ENCODE data around the gene PLD4.

The PLD4 gene

GRCh38 chr14:104965561-104966231, 41.0 kb downstream of the PLD4 start:
- Histone ChIP-seq H3K9ac (ENCODE audit: low read depth, low read length) (no peak overlapping the region), H3K27me3 (ENCODE audit: insufficient read depth, low read length) (peaks cover 36% of the 10 kb centered on the region), H3K9me3 (ENCODE audit: insufficient read depth, low read depth, low read length) (no peaks in the 10 kb centered on the region), H3K4me3 (ENCODE audit: low read length) (no peak overlapping the region), H3K4me1 (ENCODE audit: insufficient read depth, low read length) (peaks cover 10% of the 10 kb centered on the region; the same call in 1 of the 2 replicates), H3K36me3 (ENCODE audit: insufficient read depth, low read depth, low read length) (no peaks in the 10 kb centered on the region), H3K27ac (ENCODE audit: low read length) (no peak overlapping the region)

GRCh38 chr14:104966261-104966865, 41.7 kb downstream of the PLD4 start:
- peaks cover 36% of the 10 kb centered on the region for H3K27me3 ChIP-seq (ENCODE audit: insufficient read depth, low read length)
- H3K4me3 ChIP-seq (ENCODE audit: low read length): no peak overlapping the region
- H3K27ac ChIP-seq (ENCODE audit: low read length): no peak overlapping the region
- no peaks in the 10 kb centered on the region for H3K36me3 ChIP-seq (ENCODE audit: insufficient read depth, low read depth, low read length)
- H3K4me1 ChIP-seq (ENCODE audit: insufficient read depth, low read length): peaks cover 10% of the 10 kb centered on the region; the same call in 1 of the 2 replicates
- H3K9ac ChIP-seq (ENCODE audit: low read depth, low read length): no peak overlapping the region
- no peaks in the 10 kb centered on the region for H3K9me3 ChIP-seq (ENCODE audit: insufficient read depth, low read depth, low read length)

GRCh38 chr14:104966981-104967385, 42.3 kb downstream of the PLD4 start:
- H3K9me3 ChIP-seq (ENCODE audit: insufficient read depth, low read depth, low read length): no peaks in the 10 kb centered on the region
- no peaks in the 10 kb centered on the region for H3K36me3 ChIP-seq (ENCODE audit: insufficient read depth, low read depth, low read length)
- H3K4me1 ChIP-seq (ENCODE audit: insufficient read depth, low read length): peaks cover 10% of the 10 kb centered on the region; the same call in 1 of the 2 replicates
- peak overlapping the region; percentile 61; the same call in 1 of the 2 replicates for H3K4me3 ChIP-seq (ENCODE audit: low read length)
- no peak overlapping the region for H3K9ac ChIP-seq (ENCODE audit: low read depth, low read length)
- H3K27ac ChIP-seq (ENCODE audit: low read length): no peak overlapping the region
- H3K27me3 ChIP-seq (ENCODE audit: insufficient read depth, low read length): peaks cover 36% of the 10 kb centered on the region

GRCh38 chr14:104967386-104968152, 42.9 kb downstream of the PLD4 start:
- Histone ChIP-seq H3K27ac (ENCODE audit: low read length) (no peak overlapping the region), H3K36me3 (ENCODE audit: insufficient read depth, low read depth, low read length) (no peaks in the 10 kb centered on the region), H3K4me1 (ENCODE audit: insufficient read depth, low read length) (peaks cover 10% of the 10 kb centered on the region; the same call in 1 of the 2 replicates), H3K9me3 (ENCODE audit: insufficient read depth, low read depth, low read length) (no peaks in the 10 kb centered on the region), H3K4me3 (ENCODE audit: low read length) (peak overlapping the region; percentile 61), H3K9ac (ENCODE audit: low read depth, low read length) (no peak overlapping the region; the same call in 1 of the 2 replicates), H3K27me3 (ENCODE audit: insufficient read depth, low read length) (peaks cover 36% of the 10 kb centered on the region)

GRCh38 chr14:104968153-104968527, 43.5 kb downstream of the PLD4 start:
- Histone ChIP-seq H3K9me3 (ENCODE audit: insufficient read depth, low read depth, low read length) (no peaks in the 10 kb centered on the region), H3K27ac (ENCODE audit: low read length) (no peak overlapping the region), H3K27me3 (ENCODE audit: insufficient read depth, low read length) (peaks cover 36% of the 10 kb centered on the region), H3K4me1 (ENCODE audit: insufficient read depth, low read length) (peaks cover 10% of the 10 kb centered on the region; the same call in 1 of the 2 replicates), H3K36me3 (ENCODE audit: insufficient read depth, low read depth, low read length) (no peaks in the 10 kb centered on the region), H3K9ac (ENCODE audit: low read depth, low read length) (no peak overlapping the region; the same call in 1 of the 2 replicates), H3K4me3 (ENCODE audit: low read length) (peak overlapping the region; percentile 61; the same call in 1 of the 2 replicates)

DNA sequence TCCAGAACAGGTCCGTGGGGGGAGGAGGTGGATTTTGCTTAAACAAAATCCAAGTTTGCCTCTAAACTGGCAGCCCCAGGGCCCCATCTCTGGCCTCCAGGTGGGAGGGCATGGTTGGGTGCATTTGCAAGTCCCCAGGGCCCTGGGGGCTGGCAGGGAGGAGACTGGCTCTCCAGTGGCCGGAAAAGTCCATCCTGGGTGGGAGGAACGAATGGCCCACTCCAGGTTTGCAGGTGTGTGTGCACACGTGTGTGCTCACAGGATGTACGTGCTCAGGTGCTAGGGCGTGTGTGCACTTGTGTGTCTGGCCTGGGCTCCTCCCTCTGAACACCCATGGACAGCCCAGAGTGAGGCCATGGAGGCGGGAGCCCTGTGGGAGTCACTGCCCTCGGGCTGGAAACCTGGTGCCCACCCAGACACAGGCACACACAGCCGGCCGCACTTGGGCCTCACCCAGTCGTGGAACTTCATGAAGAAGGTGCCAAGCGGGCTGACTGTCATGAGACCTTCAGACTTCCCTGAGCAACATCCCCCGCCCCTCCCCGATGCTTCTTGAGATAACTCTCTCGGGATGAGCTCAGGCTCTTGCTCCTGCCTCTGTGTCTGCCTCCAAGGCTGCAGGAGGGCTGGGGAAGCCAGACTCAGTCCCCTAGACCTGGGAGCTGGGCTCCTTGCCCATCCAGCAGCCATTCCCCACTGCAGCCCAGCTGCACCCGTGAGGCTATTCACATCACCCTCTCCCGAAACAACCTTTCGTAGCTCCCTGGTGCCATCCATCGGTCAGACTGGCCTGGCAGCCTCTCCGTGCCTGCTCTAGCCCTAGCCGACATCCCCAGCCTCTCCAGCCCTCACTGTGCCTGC, 44.1 kb downstream of the PLD4 start:
- H3K4me1 ChIP-seq (ENCODE audit: insufficient read depth, low read length): peaks cover 10% of the 10 kb centered on the region; the same call in 1 of the 2 replicates
- H3K9ac ChIP-seq (ENCODE audit: low read depth, low read length): no peak overlapping the region
- no peaks in the 10 kb centered on the region for H3K9me3 ChIP-seq (ENCODE audit: insufficient read depth, low read depth, low read length)
- no peak overlapping the region for H3K27ac ChIP-seq (ENCODE audit: low read length)
- no peaks in the 10 kb centered on the region for H3K36me3 ChIP-seq (ENCODE audit: insufficient read depth, low read depth, low read length)
- peaks cover 36% of the 10 kb centered on the region for H3K27me3 ChIP-seq (ENCODE audit: insufficient read depth, low read length)
- H3K4me3 ChIP-seq (ENCODE audit: low read length): peak overlapping the region; percentile 61; the same call in 1 of the 2 replicates

GRCh38 chr14:104969741-104970230, 45.1 kb downstream of the PLD4 start:
- Histone ChIP-seq H3K27me3 (ENCODE audit: insufficient read depth, low read length) (peaks cover 36% of the 10 kb centered on the region), H3K9me3 (ENCODE audit: insufficient read depth, low read depth, low read length) (no peaks in the 10 kb centered on the region), H3K4me3 (ENCODE audit: low read length) (no peak overlapping the region), H3K27ac (ENCODE audit: low read length) (no peak overlapping the region), H3K4me1 (ENCODE audit: insufficient read depth, low read length) (peaks cover 10% of the 10 kb centered on the region), H3K9ac (ENCODE audit: low read depth, low read length) (no peak overlapping the region), H3K36me3 (ENCODE audit: insufficient read depth, low read depth, low read length) (no peaks in the 10 kb centered on the region)

- H3K27ac ChIP-seq (ENCODE audit: low read length): no peak overlapping the region
- H3K9ac ChIP-seq (ENCODE audit: low read depth, low read length): no peak overlapping the region
- H3K4me1 ChIP-seq (ENCODE audit: insufficient read depth, low read length): peaks cover 10% of the 10 kb centered on the region
Observed at GRCh38 chr14:104970231-104971068, 45.8 kb downstream of the PLD4 start.

GRCh38 chr14:104971447-104972240, 47.0 kb downstream of the PLD4 start:
- Histone ChIP-seq H3K9ac (ENCODE audit: low read depth, low read length) (no peak overlapping the region), H3K4me1 (ENCODE audit: insufficient read depth, low read length) (peaks cover 10% of the 10 kb centered on the region), H3K27me3 (ENCODE audit: insufficient read depth, low read length) (peaks cover 34% of the 10 kb centered on the region), H3K9me3 (ENCODE audit: insufficient read depth, low read depth, low read length) (no peaks in the 10 kb centered on the region), H3K4me3 (ENCODE audit: low read length) (no peak overlapping the region), H3K27ac (ENCODE audit: low read length) (no peak overlapping the region), H3K36me3 (ENCODE audit: insufficient read depth, low read depth, low read length) (no peaks in the 10 kb centered on the region)

More at GRCh38 chr14:104970231-104971068, 45.8 kb downstream of the PLD4 start:
- no peaks in the 10 kb centered on the region for H3K9me3 ChIP-seq (ENCODE audit: insufficient read depth, low read depth, low read length)
- H3K4me3 ChIP-seq (ENCODE audit: low read length): no peak overlapping the region
- peaks cover 36% of the 10 kb centered on the region for H3K27me3 ChIP-seq (ENCODE audit: insufficient read depth, low read length)
- H3K36me3 ChIP-seq (ENCODE audit: insufficient read depth, low read depth, low read length): no peaks in the 10 kb centered on the region

Measured in iPS-20b (cell line).